Neural progenitor cell (in vitro differentiated cells): ENCODE results near the gene SLC6A5. TPM values are rescaled to one million over a fixed set of nuclear protein-coding genes. Genes with fewer than 3 reads are reported as not detected.
A peak's percentile ranks its signal among the peaks of the same experiment; 100 is the strongest.

Experiments used
- DNase-seq: peaks from one replicate; pipeline ENCODE4 v3.0.0-alpha.2; 2016; ENCODE audit warnings: low spot score
- H2AFZ ChIP-seq: fragments of 200-600 bp; sonication (generic); replicated peaks from 2 replicates; pipeline ENCODE4 v1.6.1; 2016; ENCODE audit warnings: antibody characterized with exemption
- H3F3A ChIP-seq: fragments of 200-600 bp; sonication (generic); 2 replicates; pipeline ENCODE4 v1.6.1; 2016; ENCODE audit warnings: antibody characterized with exemption, low read depth
- H3K27ac ChIP-seq: fragments of 200-600 bp; sonication (generic); 2 replicates; pipeline ENCODE4 v1.5.1; 2016; ENCODE audit warnings: mild to moderate bottlenecking
- H3K27me3 ChIP-seq: fragments of 200-600 bp; sonication (generic); 2 replicates; pipeline ENCODE4 v1.6.1; 2016; ENCODE audit warnings: mild to moderate bottlenecking, moderate library complexity
- H3K36me3 ChIP-seq: fragments of 200-600 bp; sonication (generic); 2 replicates; pipeline ENCODE4 v1.5.1; 2016
- H3K4me1 ChIP-seq: fragments of 200-600 bp; sonication (generic); 2 replicates; pipeline ENCODE4 v1.6.1; 2016; ENCODE audit warnings: mixed run types
- H3K4me2 ChIP-seq: fragments of 200-600 bp; sonication (generic); 2 replicates; pipeline ENCODE4 v1.6.1; 2016
- H3K4me3 ChIP-seq: fragments of 200-600 bp; sonication (generic); 2 replicates; pipeline ENCODE4 v1.5.1; 2016
- H3K79me2 ChIP-seq: fragments of 200-600 bp; sonication (generic); 2 replicates; pipeline ENCODE4 v1.6.1; 2016; ENCODE audit warnings: low read depth
- H3K9ac ChIP-seq: fragments of 200-600 bp; sonication (generic); 2 replicates; pipeline ENCODE4 v1.6.1; 2016
- H3K9me3 ChIP-seq: fragments of 200-600 bp; sonication (generic); 2 replicates; pipeline ENCODE4 v1.5.1; 2016; ENCODE audit warnings: low read depth
- H4K20me1 ChIP-seq: fragments of 200-600 bp; sonication (generic); 2 replicates; pipeline ENCODE4 v1.6.1; 2016; ENCODE audit warnings: low read depth
- H3K27ac Mint-ChIP-seq: 3 replicates; pipeline ENCODE4 v1.8.0; 2021; ENCODE audit warnings: mixed read lengths
- H3K27me3 Mint-ChIP-seq: 2 replicates; pipeline ENCODE4 v1.8.0; 2022; ENCODE audit warnings: low read depth, mild to moderate bottlenecking, inconsistent platforms, moderate library complexity, mixed read lengths; ENCODE audit not compliant: insufficient read depth
- H3K36me3 Mint-ChIP-seq: 3 replicates; pipeline ENCODE4 v1.8.0; 2021; ENCODE audit warnings: mixed read lengths
- H3K4me1 Mint-ChIP-seq: 3 replicates; pipeline ENCODE4 v1.8.0; 2021; ENCODE audit warnings: mixed read lengths
- H3K4me3 Mint-ChIP-seq: 3 replicates; pipeline ENCODE4 v1.8.0; 2021; ENCODE audit warnings: mild to moderate bottlenecking, moderate library complexity, mixed read lengths
- H3K9me3 Mint-ChIP-seq: 3 replicates; pipeline ENCODE4 v1.8.0; 2020; ENCODE audit warnings: mixed read lengths
- EZH2 ChIP-seq: fragments of 200-600 bp; sonication (generic); IDR thresholded peaks from 2 replicates; pipeline ENCODE4 v1.6.1; 2017; ENCODE audit warnings: antibody characterized with exemption, mild to moderate bottlenecking, moderate library complexity
- EZH2phosphoT487 ChIP-seq: fragments of 200-600 bp; sonication (generic); IDR thresholded peaks from 2 replicates; pipeline ENCODE4 v1.6.1; 2017; ENCODE audit warnings: antibody characterized with exemption
- total RNA-seq: library from RNA; depleted of rRNA; stranded (reverse); fragments of >200 nt; gene quantifications from 2 replicates; pipeline ENCODE4 v1.2.3, GENCODE V29; 2015; ENCODE audit warnings: low replicate concordance
- TF ChIP-seq, protein P1 (sequence below): fragments of 200-600 bp; sonication (generic); IDR thresholded peaks from 2 replicates; pipeline ENCODE4 v1.5.1; 2017; ENCODE audit warnings: antibody characterized with exemption, mild to moderate bottlenecking

The SLC6A5 gene
- total RNA-seq, 1 donor from 2014 or later, result not detected

DNA sequence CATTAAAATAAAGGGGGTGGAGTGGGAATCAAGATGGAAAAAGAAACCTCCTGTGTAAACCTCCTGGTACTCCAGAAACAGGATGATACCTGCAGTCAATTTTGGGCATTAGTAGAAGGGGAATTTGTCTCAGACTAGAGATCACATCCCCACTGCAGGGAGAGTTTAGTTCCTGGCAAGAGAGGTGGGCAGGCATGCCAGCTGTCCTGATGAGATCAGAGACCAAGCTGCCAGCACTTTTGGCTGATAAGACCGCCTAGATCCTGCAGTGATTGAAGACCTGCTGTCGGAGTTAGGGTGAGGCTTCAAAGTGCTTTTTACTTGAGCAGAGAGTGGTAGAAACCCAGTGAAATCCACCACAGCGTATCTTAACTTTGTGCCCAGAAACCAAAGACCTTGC is 40.3 kb downstream of the SLC6A5 start:
- no peak overlapping the region for H2AFZ ChIP-seq
- H3K27ac Mint-ChIP-seq, result no peak overlapping the region
- no peak overlapping the region for H3K4me3 Mint-ChIP-seq
- no peaks in the 10 kb centered on the region for H3K27me3 ChIP-seq
- H3K27me3 Mint-ChIP-seq, result peaks cover 3% of the 10 kb centered on the region
- H3K79me2 ChIP-seq, result no peaks in the 10 kb centered on the region
- H3F3A ChIP-seq, result no peaks in the 10 kb centered on the region
- TF ChIP-seq, protein P1, sequence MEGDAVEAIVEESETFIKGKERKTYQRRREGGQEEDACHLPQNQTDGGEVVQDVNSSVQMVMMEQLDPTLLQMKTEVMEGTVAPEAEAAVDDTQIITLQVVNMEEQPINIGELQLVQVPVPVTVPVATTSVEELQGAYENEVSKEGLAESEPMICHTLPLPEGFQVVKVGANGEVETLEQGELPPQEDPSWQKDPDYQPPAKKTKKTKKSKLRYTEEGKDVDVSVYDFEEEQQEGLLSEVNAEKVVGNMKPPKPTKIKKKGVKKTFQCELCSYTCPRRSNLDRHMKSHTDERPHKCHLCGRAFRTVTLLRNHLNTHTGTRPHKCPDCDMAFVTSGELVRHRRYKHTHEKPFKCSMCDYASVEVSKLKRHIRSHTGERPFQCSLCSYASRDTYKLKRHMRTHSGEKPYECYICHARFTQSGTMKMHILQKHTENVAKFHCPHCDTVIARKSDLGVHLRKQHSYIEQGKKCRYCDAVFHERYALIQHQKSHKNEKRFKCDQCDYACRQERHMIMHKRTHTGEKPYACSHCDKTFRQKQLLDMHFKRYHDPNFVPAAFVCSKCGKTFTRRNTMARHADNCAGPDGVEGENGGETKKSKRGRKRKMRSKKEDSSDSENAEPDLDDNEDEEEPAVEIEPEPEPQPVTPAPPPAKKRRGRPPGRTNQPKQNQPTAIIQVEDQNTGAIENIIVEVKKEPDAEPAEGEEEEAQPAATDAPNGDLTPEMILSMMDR, result no peak
- TF ChIP-seq EZH2 (no peak), EZH2phosphoT487 (no peak)
- H3K9ac ChIP-seq, result no peak overlapping the region
- no peak overlapping the region for H3K4me3 ChIP-seq
- H3K9me3 Mint-ChIP-seq, result peaks cover 6% of the 10 kb centered on the region
- H3K36me3 ChIP-seq, result no peaks in the 10 kb centered on the region
- H3K36me3 Mint-ChIP-seq, result no peaks in the 10 kb centered on the region
- no peaks in the 10 kb centered on the region for H3K9me3 ChIP-seq
- H3K4me1 Mint-ChIP-seq, result no peaks in the 10 kb centered on the region
- no peak overlapping the region for H3K27ac ChIP-seq
- no peak for DNase-seq
- H4K20me1 ChIP-seq, result no peaks in the 10 kb centered on the region
- no peaks in the 10 kb centered on the region for H3K4me1 ChIP-seq
- H3K4me2 ChIP-seq, result no peak overlapping the region

DNA sequence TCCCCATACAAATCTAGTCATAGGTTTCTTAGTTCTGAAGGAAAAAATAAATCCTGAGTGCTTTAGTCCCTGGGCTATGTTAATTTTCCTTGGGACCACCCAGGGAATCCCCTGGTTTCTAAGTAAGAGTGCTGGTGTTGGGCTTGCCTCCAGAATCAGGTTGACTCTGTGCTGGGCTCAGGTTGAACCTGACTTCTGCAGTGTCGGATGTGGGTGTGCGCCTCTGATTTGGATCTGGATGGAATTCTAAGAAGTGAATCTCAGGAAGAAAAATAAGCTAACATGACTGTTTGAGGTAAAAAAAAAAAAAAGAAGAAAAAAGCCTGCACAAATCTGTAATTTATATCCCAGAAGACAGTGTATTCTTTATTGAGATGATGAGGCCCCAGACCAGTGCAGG is 41.0 kb downstream of the SLC6A5 start:
- Mint-ChIP-seq H3K36me3 (no peaks in the 10 kb centered on the region), H3K27me3 (peaks cover 3% of the 10 kb centered on the region), H3K4me3 (no peak overlapping the region), H3K4me1 (no peaks in the 10 kb centered on the region), H3K9me3 (peaks cover 6% of the 10 kb centered on the region), H3K27ac (no peak overlapping the region)
- Histone ChIP-seq H3K27me3 (no peaks in the 10 kb centered on the region), H3K36me3 (no peaks in the 10 kb centered on the region), H3K4me3 (no peak overlapping the region), H3K9me3 (no peaks in the 10 kb centered on the region), H3K4me1 (no peaks in the 10 kb centered on the region), H3K79me2 (no peaks in the 10 kb centered on the region), H4K20me1 (no peaks in the 10 kb centered on the region), H3K9ac (no peak overlapping the region), H3F3A (no peaks in the 10 kb centered on the region), H3K4me2 (no peak overlapping the region), H3K27ac (no peak overlapping the region), H2AFZ (no peak overlapping the region)
- no peak for DNase-seq
- TF ChIP-seq EZH2, result no peak

DNA sequence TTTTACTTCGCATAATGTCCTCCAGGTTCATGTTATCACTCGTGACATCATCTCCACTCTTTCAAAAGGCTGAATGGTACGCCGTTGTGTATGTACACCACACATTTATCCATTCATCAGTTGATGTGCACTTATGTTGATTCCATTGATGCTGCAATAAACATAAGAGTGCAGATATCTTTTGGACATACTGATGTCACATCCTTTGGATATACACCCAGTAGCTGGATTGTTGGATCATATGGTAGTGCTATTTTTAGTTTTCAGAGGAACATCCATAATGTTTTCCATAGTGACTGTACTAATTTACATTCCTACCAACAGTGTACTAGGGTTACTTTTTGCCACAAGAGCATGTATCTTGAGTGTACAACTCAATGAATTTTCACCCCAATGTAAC is 45.0 kb downstream of the SLC6A5 start:
- Histone ChIP-seq H3K9ac (no peak overlapping the region), H3K4me2 (no peak overlapping the region), H3K27ac (no peak overlapping the region), H2AFZ (no peak overlapping the region), H3K4me3 (no peak overlapping the region), H4K20me1 (no peaks in the 10 kb centered on the region), H3K36me3 (no peaks in the 10 kb centered on the region), H3K4me1 (no peaks in the 10 kb centered on the region), H3K79me2 (no peaks in the 10 kb centered on the region), H3K27me3 (no peaks in the 10 kb centered on the region), H3K9me3 (no peaks in the 10 kb centered on the region), H3F3A (no peaks in the 10 kb centered on the region)
- H3K4me1 Mint-ChIP-seq, result no peaks in the 10 kb centered on the region
- H3K4me3 Mint-ChIP-seq, result no peak overlapping the region
- no peaks in the 10 kb centered on the region for H3K36me3 Mint-ChIP-seq
- peaks cover 6% of the 10 kb centered on the region for H3K9me3 Mint-ChIP-seq
- no peak for TF ChIP-seq EZH2
- TF ChIP-seq, protein P1, result no peak
- TF ChIP-seq EZH2phosphoT487, result no peak
- no peak overlapping the region for H3K27ac Mint-ChIP-seq
- no peak for DNase-seq
- no peaks in the 10 kb centered on the region for H3K27me3 Mint-ChIP-seq

DNA sequence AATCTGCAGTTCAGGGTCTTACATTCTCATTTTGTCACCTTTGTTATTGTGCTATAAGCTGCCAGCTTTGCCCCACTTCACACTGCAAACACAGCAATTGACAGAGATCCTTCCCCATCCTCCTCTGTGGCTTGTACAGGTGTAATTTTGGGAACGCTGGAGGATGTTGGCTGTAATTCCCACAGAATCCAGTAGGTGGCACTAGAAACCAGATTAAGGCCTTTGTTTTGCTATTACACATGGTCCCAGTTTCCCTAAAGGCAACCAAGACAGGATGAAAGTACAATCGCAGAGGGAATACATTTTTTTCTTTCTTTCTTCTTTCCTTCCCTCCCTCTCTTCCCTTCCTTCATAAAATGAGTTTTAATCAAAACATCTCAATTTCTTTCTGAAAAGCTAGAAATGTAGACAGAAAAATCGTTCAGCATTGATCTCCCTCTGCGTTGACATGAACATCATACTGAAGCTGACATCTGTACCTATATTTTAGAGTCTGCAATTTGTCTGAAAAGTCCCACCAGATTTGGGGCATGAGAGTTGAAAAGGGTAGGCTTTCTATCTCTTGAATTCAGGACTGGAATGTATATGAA is 48.7 kb downstream of the SLC6A5 start:
- Histone ChIP-seq H3K4me3 (no peak overlapping the region), H3K36me3 (no peaks in the 10 kb centered on the region), H3K9me3 (no peaks in the 10 kb centered on the region), H3K4me2 (no peak overlapping the region), H4K20me1 (no peaks in the 10 kb centered on the region), H3F3A (no peaks in the 10 kb centered on the region), H3K4me1 (no peaks in the 10 kb centered on the region), H3K27ac (no peak overlapping the region), H3K9ac (no peak overlapping the region), H3K27me3 (no peaks in the 10 kb centered on the region), H2AFZ (peak overlapping the region; percentile 89), H3K79me2 (no peaks in the 10 kb centered on the region)
- Mint-ChIP-seq H3K9me3 (no peaks in the 10 kb centered on the region), H3K27ac (no peak overlapping the region), H3K4me1 (no peaks in the 10 kb centered on the region), H3K36me3 (no peaks in the 10 kb centered on the region), H3K4me3 (no peak overlapping the region), H3K27me3 (no peaks in the 10 kb centered on the region)
- DNase-seq, result peak; percentile 63
- TF ChIP-seq EZH2phosphoT487 (no peak), EZH2 (no peak)
- TF ChIP-seq, protein P1, result peak; percentile 89
